ENCODE results near the gene SPTSSA. TPM values are rescaled to one million over a fixed set of nuclear protein-coding genes. Genes with fewer than 3 reads are reported as not detected.
"Not testable (repeated sequence)": the region's sequence is repeated elsewhere in the genome, so short reads cannot be mapped to it uniquely, and the experiment has no call there.

SPTSSA gene
- polyA plus RNA-seq, 1 of the 3 experiments (the other 2 are of a cell fraction), result 39.5 TPM

DNA sequence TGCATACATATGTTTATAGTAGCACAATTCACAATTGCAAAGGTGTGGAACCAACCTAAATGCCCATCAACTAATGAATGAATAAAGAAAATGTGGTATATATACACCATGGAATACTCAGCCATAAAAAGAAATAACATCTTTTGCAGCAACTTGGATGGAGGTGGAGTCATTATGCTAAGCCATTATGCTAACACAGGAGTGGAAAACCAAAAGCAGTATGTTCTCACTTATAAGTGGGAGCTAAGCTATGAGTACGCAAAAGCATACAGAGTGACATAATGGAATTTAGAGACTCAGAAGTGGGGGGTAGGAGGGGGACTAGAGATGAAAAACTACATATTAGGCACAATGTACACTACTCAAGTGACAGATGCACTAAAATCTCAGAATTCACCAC lies 16.2 kb upstream of the SPTSSA start:
- no peaks in the 10 kb centered on the region for H3K9me3 ChIP-seq
- H3K27me3 ChIP-seq (ENCODE audit: insufficient read depth), result no peaks in the 10 kb centered on the region
- TF ChIP-seq SMC3 (IDR thresholded peaks at IDR 0.05; ENCODE audit: low read depth, low read length) (no peak), TAF1 (IDR thresholded peaks at IDR 0.05; ENCODE audit: borderline replicate concordance, low read depth, low read length) (no peak), SIN3A (IDR thresholded peaks at IDR 0.05; ENCODE audit: borderline replicate concordance, low read depth, low read length) (no peak), GATA2 (CRISPR knock-in tag; IDR thresholded peaks at IDR 0.05) (no peak), EP300 (IDR thresholded peaks at IDR 0.05; ENCODE audit: borderline replicate concordance in 1 of 2, low read depth in 1 of 2, low read length in 1 of 2) (no peak)
- TF ChIP-seq, protein P1, sequence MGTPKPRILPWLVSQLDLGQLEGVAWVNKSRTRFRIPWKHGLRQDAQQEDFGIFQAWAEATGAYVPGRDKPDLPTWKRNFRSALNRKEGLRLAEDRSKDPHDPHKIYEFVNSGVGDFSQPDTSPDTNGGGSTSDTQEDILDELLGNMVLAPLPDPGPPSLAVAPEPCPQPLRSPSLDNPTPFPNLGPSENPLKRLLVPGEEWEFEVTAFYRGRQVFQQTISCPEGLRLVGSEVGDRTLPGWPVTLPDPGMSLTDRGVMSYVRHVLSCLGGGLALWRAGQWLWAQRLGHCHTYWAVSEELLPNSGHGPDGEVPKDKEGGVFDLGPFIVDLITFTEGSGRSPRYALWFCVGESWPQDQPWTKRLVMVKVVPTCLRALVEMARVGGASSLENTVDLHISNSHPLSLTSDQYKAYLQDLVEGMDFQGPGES (IDR thresholded peaks at IDR 0.05; ENCODE audit: low read depth, low read length), result no peak
- TF ChIP-seq, protein P2, sequence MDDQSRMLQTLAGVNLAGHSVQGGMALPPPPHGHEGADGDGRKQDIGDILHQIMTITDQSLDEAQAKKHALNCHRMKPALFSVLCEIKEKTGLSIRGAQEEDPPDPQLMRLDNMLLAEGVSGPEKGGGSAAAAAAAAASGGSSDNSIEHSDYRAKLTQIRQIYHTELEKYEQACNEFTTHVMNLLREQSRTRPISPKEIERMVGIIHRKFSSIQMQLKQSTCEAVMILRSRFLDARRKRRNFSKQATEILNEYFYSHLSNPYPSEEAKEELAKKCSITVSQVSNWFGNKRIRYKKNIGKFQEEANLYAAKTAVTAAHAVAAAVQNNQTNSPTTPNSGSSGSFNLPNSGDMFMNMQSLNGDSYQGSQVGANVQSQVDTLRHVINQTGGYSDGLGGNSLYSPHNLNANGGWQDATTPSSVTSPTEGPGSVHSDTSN (IDR thresholded peaks at IDR 0.05), result no peak
- H3F3A ChIP-seq (replicated peaks; ENCODE audit: insufficient read depth), result peaks cover 4% of the 10 kb centered on the region
- WGBS (ENCODE audit: low lambda C conversion rate), result 87% methylated on average over 1 of the region's 1 CpG
- H3K4me1 ChIP-seq (ENCODE audit: control insufficient read depth in 1 of 2, insufficient read depth in 2 of 2, low read depth in 1 of 2, low read length in 1 of 2), result no peaks in the 10 kb centered on the region
- H3K4me3 ChIP-seq (ENCODE audit: low read depth in 2 of 2, low read length in 1 of 2), result no peak overlapping the region
- no peak overlapping the region for H3K27ac ChIP-seq (ENCODE audit: low read depth in 2 of 2, low read length in 1 of 2)
- H3K79me2 ChIP-seq (ENCODE audit: insufficient read depth), result no peaks in the 10 kb centered on the region
- CTCF ChIA-PET, result no interaction called here
- no peaks in the 10 kb centered on the region for H4K20me1 ChIP-seq (ENCODE audit: insufficient read depth)
- no peak overlapping the region for H3K9ac ChIP-seq
- no peak overlapping the region for H2AFZ ChIP-seq (ENCODE audit: low read depth)
- H3K4me2 ChIP-seq, result no peak overlapping the region
- no peaks in the 10 kb centered on the region for H3K36me3 ChIP-seq (replicated peaks in 1 of 2; ENCODE audit: control insufficient read depth in 1 of 2, insufficient read depth in 2 of 2, low read length in 1 of 2)
- no peak for DNase-seq
- H3K9me2 ChIP-seq, result no peaks in the 10 kb centered on the region
- POLR2A ChIA-PET, result no interaction called here

DNA sequence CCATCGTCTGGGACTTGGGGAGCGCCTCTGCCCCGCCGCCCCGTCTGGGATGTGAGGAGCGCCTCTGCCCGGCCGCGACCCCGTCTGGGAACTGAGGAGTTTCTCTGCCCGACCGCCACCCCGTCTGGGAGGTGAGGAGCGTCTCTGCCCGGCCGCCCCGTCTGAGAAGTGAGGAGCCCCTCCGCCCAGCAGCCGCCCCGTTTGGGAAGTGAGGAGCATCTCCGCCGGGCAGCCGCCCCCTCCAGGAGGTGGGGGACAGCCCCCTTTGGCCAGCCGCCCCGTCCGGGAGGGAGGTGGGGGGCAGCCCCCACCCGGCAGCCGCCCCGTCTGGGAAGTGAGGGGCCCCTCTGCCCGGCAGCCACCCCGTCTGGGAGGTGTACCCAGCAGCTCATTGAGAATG lies 14.0 kb upstream of the SPTSSA start:
- H4K20me1 ChIP-seq (ENCODE audit: insufficient read depth); CTCF ChIA-PET; DNase-seq; H3K9me3 ChIP-seq; H3K4me3 ChIP-seq (ENCODE audit: low read depth in 2 of 2, low read length in 1 of 2); H3K9ac ChIP-seq; H3K27ac ChIP-seq (ENCODE audit: low read depth in 2 of 2, low read length in 1 of 2); H3K79me2 ChIP-seq (ENCODE audit: insufficient read depth); H3K4me1 ChIP-seq (ENCODE audit: control insufficient read depth in 1 of 2, insufficient read depth in 2 of 2, low read depth in 1 of 2, low read length in 1 of 2); H3K27me3 ChIP-seq (ENCODE audit: insufficient read depth); H3K36me3 ChIP-seq (replicated peaks in 1 of 2; ENCODE audit: control insufficient read depth in 1 of 2, insufficient read depth in 2 of 2, low read length in 1 of 2); H3K4me2 ChIP-seq; H3F3A ChIP-seq (replicated peaks; ENCODE audit: insufficient read depth); H2AFZ ChIP-seq (ENCODE audit: low read depth); POLR2A ChIA-PET; H3K9me2 ChIP-seq: not testable (repeated sequence)
- 93% methylated on average over 18 of the region's 31 CpGs for WGBS (ENCODE audit: low lambda C conversion rate)

DNA sequence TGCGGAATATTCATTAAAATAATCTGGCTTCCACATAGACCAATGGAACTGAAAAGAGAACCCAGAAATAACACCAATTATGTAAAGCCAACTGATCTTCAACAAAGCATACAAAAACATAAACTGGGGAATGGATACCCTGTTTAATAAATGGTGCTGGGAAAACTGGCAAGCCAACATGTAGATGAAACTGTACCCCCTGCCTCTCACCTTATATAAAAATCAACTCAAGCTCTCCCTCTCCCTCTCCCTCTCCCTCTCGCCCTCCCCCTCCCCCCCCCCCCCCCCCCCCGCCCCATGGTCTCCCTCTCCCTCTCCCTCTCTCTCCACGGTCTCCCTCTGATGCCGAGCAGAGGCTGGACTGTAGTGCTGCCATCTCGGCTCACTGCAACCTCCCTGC lies 13.1 kb upstream of the SPTSSA start:
- ChIA-PET POLR2A (no interaction called here), CTCF (interaction anchor here (0.6 kb wide), 1 partner anchor 1356 kb away, joined by 3 read pairs; no protein-coding TSS in a partner anchor)
- Histone ChIP-seq H3K9me3 (no peaks in the 10 kb centered on the region), H4K20me1 (ENCODE audit: insufficient read depth) (no peaks in the 10 kb centered on the region), H3K79me2 (ENCODE audit: insufficient read depth) (no peaks in the 10 kb centered on the region), H3K4me2 (no peak overlapping the region), H3K27me3 (ENCODE audit: insufficient read depth) (no peaks in the 10 kb centered on the region), H3K27ac (ENCODE audit: low read depth in 2 of 2, low read length in 1 of 2) (no peak overlapping the region), H2AFZ (ENCODE audit: low read depth) (no peak overlapping the region), H3K4me3 (ENCODE audit: low read depth in 2 of 2, low read length in 1 of 2) (no peak overlapping the region), H3K4me1 (ENCODE audit: control insufficient read depth in 1 of 2, insufficient read depth in 2 of 2, low read depth in 1 of 2, low read length in 1 of 2) (no peaks in the 10 kb centered on the region), H3F3A (replicated peaks; ENCODE audit: insufficient read depth) (peaks cover 4% of the 10 kb centered on the region), H3K9ac (no peak overlapping the region), H3K9me2 (no peaks in the 10 kb centered on the region), H3K36me3 (replicated peaks in 1 of 2; ENCODE audit: control insufficient read depth in 1 of 2, insufficient read depth in 2 of 2, low read length in 1 of 2) (no peaks in the 10 kb centered on the region)
- 89% methylated on average over 4 of the region's 6 CpGs for WGBS (ENCODE audit: low lambda C conversion rate)
- DNase-seq, result no peak
- TF ChIP-seq FOSL2 (IDR thresholded peaks at IDR 0.05; ENCODE audit: borderline replicate concordance, low read depth), result no peak
- no peak for TF ChIP-seq MEF2A (IDR thresholded peaks at IDR 0.05; ENCODE audit: borderline replicate concordance, low read depth)
- no peak for TF ChIP-seq RFX5 (IDR thresholded peaks at IDR 0.05; ENCODE audit: low read length)
- TF ChIP-seq MXI1 (IDR thresholded peaks at IDR 0.05; ENCODE audit: low read depth, low read length), result no peak
- TF ChIP-seq, protein P1 (IDR thresholded peaks at IDR 0.05; ENCODE audit: low read depth, low read length), result no peak
- no peak for TF ChIP-seq TEAD4 (IDR thresholded peaks at IDR 0.05; ENCODE audit: borderline replicate concordance, insufficient read depth)
- no peak for TF ChIP-seq EZH2phosphoT487 (IDR thresholded peaks at IDR 0.05; ENCODE audit: borderline replicate concordance, low read depth)
- no peak for TF ChIP-seq POLR2AphosphoS5 (IDR thresholded peaks at IDR 0.05; ENCODE audit: low read depth, low read length)
- TF ChIP-seq, protein P3, sequence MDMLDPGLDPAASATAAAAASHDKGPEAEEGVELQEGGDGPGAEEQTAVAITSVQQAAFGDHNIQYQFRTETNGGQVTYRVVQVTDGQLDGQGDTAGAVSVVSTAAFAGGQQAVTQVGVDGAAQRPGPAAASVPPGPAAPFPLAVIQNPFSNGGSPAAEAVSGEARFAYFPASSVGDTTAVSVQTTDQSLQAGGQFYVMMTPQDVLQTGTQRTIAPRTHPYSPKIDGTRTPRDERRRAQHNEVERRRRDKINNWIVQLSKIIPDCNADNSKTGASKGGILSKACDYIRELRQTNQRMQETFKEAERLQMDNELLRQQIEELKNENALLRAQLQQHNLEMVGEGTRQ (IDR thresholded peaks at IDR 0.05; ENCODE audit: borderline replicate concordance, low read depth, low read length), result no peak
- no peak for TF ChIP-seq CHD2 (IDR thresholded peaks at IDR 0.05; ENCODE audit: low read length, partially characterized antibody)
- no peak for TF ChIP-seq GATA2 (CRISPR knock-in tag; IDR thresholded peaks at IDR 0.05)
- TF ChIP-seq, protein P4, sequence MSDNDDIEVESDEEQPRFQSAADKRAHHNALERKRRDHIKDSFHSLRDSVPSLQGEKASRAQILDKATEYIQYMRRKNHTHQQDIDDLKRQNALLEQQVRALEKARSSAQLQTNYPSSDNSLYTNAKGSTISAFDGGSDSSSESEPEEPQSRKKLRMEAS (IDR thresholded peaks at IDR 0.05; ENCODE audit: low read depth), result no peak
- TF ChIP-seq YY1 (IDR thresholded peaks at IDR 0.05; ENCODE audit: low read depth), result no peak

Data from SK-N-SH (cell line).